Mammary epithelial cell (primary cell): ENCODE data around the gene ARHGEF18.

ENCODE experiments used
- EZH2 ChIP-seq: IDR thresholded peaks from 2 replicates; pipeline ENCODE4 v1.6.1; 2012; ENCODE audit warnings: low read length, inconsistent platforms, borderline replicate concordance
- TF ChIP-seq, protein P1 (sequence below), 2 donors: IDR thresholded peaks in 1 of 2; conservative IDR thresholded peaks in 1 of 2; 2 replicates each; pipeline ENCODE4 v1.5.1; 2011 to 2012; ENCODE audit warnings: inconsistent platforms in 2 of 2, low read length in 2 of 2, mild to moderate bottlenecking in 2 of 2, control low read depth in 1 of 2, low read depth in 1 of 2; ENCODE audit not compliant: insufficient read depth in 1 of 2; ENCODE audit errors: extremely low read depth in 1 of 2

DNA sequence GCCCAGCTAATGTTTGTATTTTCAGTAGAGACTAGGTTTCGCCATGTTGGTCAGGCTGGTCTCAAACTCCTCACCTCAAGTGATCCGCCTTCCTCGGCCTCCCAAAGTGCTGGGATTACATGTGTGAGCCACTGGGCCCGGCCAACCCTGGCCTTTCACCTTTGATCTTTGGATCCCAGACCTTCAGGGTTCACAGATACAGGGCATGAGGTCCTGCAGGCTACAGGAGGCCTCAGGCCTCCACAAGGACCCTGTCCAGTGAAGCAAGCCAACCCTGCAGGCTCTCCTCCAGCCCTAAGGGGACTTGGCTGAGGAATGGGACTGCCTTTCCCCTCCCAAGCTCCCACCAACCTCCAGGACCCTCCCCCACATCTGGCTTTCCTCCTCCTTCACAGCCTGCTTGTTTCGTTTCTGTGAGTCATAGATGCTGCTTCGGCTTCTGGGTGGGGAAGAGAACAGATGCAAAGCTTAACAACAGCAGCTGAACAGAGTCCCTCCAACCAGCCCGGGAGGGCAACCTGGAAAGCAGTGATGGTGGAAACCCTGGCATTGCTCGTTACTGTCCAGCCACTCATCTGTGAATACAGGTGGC is 11.8 kb downstream of the ARHGEF18 start:
- TF ChIP-seq, protein P1, sequence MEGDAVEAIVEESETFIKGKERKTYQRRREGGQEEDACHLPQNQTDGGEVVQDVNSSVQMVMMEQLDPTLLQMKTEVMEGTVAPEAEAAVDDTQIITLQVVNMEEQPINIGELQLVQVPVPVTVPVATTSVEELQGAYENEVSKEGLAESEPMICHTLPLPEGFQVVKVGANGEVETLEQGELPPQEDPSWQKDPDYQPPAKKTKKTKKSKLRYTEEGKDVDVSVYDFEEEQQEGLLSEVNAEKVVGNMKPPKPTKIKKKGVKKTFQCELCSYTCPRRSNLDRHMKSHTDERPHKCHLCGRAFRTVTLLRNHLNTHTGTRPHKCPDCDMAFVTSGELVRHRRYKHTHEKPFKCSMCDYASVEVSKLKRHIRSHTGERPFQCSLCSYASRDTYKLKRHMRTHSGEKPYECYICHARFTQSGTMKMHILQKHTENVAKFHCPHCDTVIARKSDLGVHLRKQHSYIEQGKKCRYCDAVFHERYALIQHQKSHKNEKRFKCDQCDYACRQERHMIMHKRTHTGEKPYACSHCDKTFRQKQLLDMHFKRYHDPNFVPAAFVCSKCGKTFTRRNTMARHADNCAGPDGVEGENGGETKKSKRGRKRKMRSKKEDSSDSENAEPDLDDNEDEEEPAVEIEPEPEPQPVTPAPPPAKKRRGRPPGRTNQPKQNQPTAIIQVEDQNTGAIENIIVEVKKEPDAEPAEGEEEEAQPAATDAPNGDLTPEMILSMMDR (conservative IDR thresholded peaks at IDR 0.05 in 1 of 2, IDR thresholded peaks at IDR 0.05 in 1 of 2; ENCODE audit: extremely low read depth in 1 of 2, insufficient read depth in 1 of 2, low read depth in 1 of 2, low read length in 2 of 2): no peak
- TF ChIP-seq EZH2: no peak
